ENCODE measurements around the gene ARF3.

ARF3 gene

GRCh38 chr12:48965298-48965838, 8.1 kb upstream of the ARF3 start:
- no peak for DNase-seq

GRCh38 chr12:48961801-48962200, 4.5 kb upstream of the ARF3 start:
- no peak for DNase-seq

GRCh38 chr12:48961331-48961730, 4.0 kb upstream of the ARF3 start:
- no peak for DNase-seq

- no peak for DNase-seq
Observed at GRCh38 chr12:48960834-48961233, 3.5 kb upstream of the ARF3 start.

- DNase-seq: no peak
Observed at GRCh38 chr12:48958049-48958388, 732 bp upstream of the ARF3 start.

GRCh38 chr12:48956279-48957140, 777 bp downstream of the ARF3 start:
- peak; percentile 95 for DNase-seq

GRCh38 chr12:48954841-48955501, 2.3 kb downstream of the ARF3 start:
- DNase-seq: no peak

- no peak for DNase-seq
Observed at GRCh38 chr12:48954061-48954460, 3.2 kb downstream of the ARF3 start.

GRCh38 chr12:48952691-48953090, 4.6 kb downstream of the ARF3 start:
- DNase-seq: no peak

GRCh38 chr12:48947727-48948126, 9.6 kb downstream of the ARF3 start:
- DNase-seq: no peak

GRCh38 chr12:48946943-48947342, 10.3 kb downstream of the ARF3 start:
- DNase-seq: no peak

GRCh38 chr12:48946205-48946604, 11.1 kb downstream of the ARF3 start:
- DNase-seq: no peak

- no peak for DNase-seq
Observed at GRCh38 chr12:48943221-48943620, 14.1 kb downstream of the ARF3 start.

GRCh38 chr12:48940181-48940580, 17.1 kb downstream of the ARF3 start:
- DNase-seq: no peak

GRCh38 chr12:48938805-48939204, 18.5 kb downstream of the ARF3 start:
- DNase-seq: no peak

- DNase-seq: no peak
Observed at GRCh38 chr12:48937170-48937569, 20.1 kb downstream of the ARF3 start.

GRCh38 chr12:48936379-48936979, 20.8 kb downstream of the ARF3 start:
- peak; percentile 82 for DNase-seq

GRCh38 chr12:48934312-48934706, 23.0 kb downstream of the ARF3 start:
- DNase-seq: no peak

GRCh38 chr12:48933664-48934311, 23.5 kb downstream of the ARF3 start:
- no peak for DNase-seq

- no peak for DNase-seq
Observed at GRCh38 chr12:48932878-48933277, 24.4 kb downstream of the ARF3 start.

GRCh38 chr12:48930475-48930874, 26.8 kb downstream of the ARF3 start:
- DNase-seq: no peak

- DNase-seq: no peak
Observed at GRCh38 chr12:48929551-48929950, 27.7 kb downstream of the ARF3 start.

GRCh38 chr12:48927261-48927660, 30.0 kb downstream of the ARF3 start:
- DNase-seq: no peak

Data from femur (tissue), 1 donor.